G401 (cell line): ENCODE data around the gene NPIPA5. TPM values are rescaled to one million over a fixed set of nuclear protein-coding genes. Genes with fewer than 3 reads are reported as not detected.
"Not testable (repeated sequence)": the region's sequence is repeated elsewhere in the genome, so short reads cannot be mapped to it uniquely, and the experiment has no call there.

Experiments
- DNase-seq: peaks from one replicate; pipeline ENCODE4 v3.0.0-alpha.2; 2015; ENCODE audit warnings: low spot score
- in situ Hi-C: cut with HindIII; loops from 2 replicates; pipeline ENCODE4 v1.10.0; 2016; ENCODE audit warnings: low sequenced_read_pairs, mixed read lengths
- total RNA-seq: library from RNA; depleted of rRNA; stranded (reverse); fragments of >200 nt; shearing (Covaris generic); gene quantifications from 2 replicates; pipeline ENCODE4 v1.2.3, GENCODE V29; 2014; rRNA removed

NPIPA5 gene
- total RNA-seq = 4.9 and 7.2 TPM in 2 replicates

GRCh38 chr16:15378194-15378593 is at the start of gene NPIPA5:
Gene NPIPA5 (minus strand): TSS chr16:15378294. CDS start chr16:15378294, 0 bp downstream.
- DNase-seq, in situ Hi-C loops: not testable (repeated sequence)

- peak; percentile 67 for DNase-seq
- in situ Hi-C loops = no loop called here
Observed at GRCh38 chr16:15427648-15428239, 49.6 kb upstream of the NPIPA5 start.

GRCh38 chr16:15426796-15427195 is 48.7 kb upstream of the NPIPA5 start:
- no peak for DNase-seq
- in situ Hi-C loops = no loop called here

GRCh38 chr16:15425861-15426260 is 47.8 kb upstream of the NPIPA5 start:
- DNase-seq = no peak
- in situ Hi-C loops = no loop called here

- in situ Hi-C loops = no loop called here
- DNase-seq = no peak
Observed at GRCh38 chr16:15422222-15422621, 44.1 kb upstream of the NPIPA5 start.

- in situ Hi-C loops, DNase-seq: not testable (repeated sequence)
Observed at GRCh38 chr16:15421696-15422095, 43.6 kb upstream of the NPIPA5 start.

- in situ Hi-C loops = no loop called here
- DNase-seq = no peak
Observed at GRCh38 chr16:15418206-15418605, 40.1 kb upstream of the NPIPA5 start.

- no peak for DNase-seq
- in situ Hi-C loops = no loop called here
Observed at GRCh38 chr16:15417197-15417596, 39.1 kb upstream of the NPIPA5 start.

GRCh38 chr16:15415511-15415985 is 37.5 kb upstream of the NPIPA5 start:
- no peak for DNase-seq
- in situ Hi-C loops = no loop called here

- DNase-seq, in situ Hi-C loops: not testable (repeated sequence)
Observed at GRCh38 chr16:15409476-15409875, 31.4 kb upstream of the NPIPA5 start.

GRCh38 chr16:15407756-15408155 is 29.7 kb upstream of the NPIPA5 start:
- in situ Hi-C loops = not testable (repeated sequence)

GRCh38 chr16:15404792-15405191 is 26.7 kb upstream of the NPIPA5 start:
- DNase-seq = no peak
- in situ Hi-C loops = no loop called here

More at GRCh38 chr16:15407756-15408155, 29.7 kb upstream of the NPIPA5 start:
- not testable (repeated sequence) for DNase-seq

- in situ Hi-C loops, DNase-seq: not testable (repeated sequence)
Observed at GRCh38 chr16:15404091-15404490, 26.0 kb upstream of the NPIPA5 start.

GRCh38 chr16:15403392-15403995 is 25.4 kb upstream of the NPIPA5 start:
- in situ Hi-C loops = no loop called here

GRCh38 chr16:15401972-15402371 is 23.9 kb upstream of the NPIPA5 start:
- in situ Hi-C loops = no loop called here
- no peak for DNase-seq

More at GRCh38 chr16:15403392-15403995, 25.4 kb upstream of the NPIPA5 start:
- DNase-seq = no peak

GRCh38 chr16:15400314-15400713 is 22.2 kb upstream of the NPIPA5 start:
- in situ Hi-C loops, DNase-seq: not testable (repeated sequence)

- no peak for DNase-seq
Observed at GRCh38 chr16:15399317-15399716, 21.2 kb upstream of the NPIPA5 start.

GRCh38 chr16:15398618-15399316 is 20.7 kb upstream of the NPIPA5 start:
- no peak for DNase-seq
- in situ Hi-C loops = no loop called here

More at GRCh38 chr16:15399317-15399716, 21.2 kb upstream of the NPIPA5 start:
- in situ Hi-C loops = no loop called here

GRCh38 chr16:15396948-15397594 is 19.0 kb upstream of the NPIPA5 start:
- DNase-seq = no peak
- in situ Hi-C loops = no loop called here

- DNase-seq, in situ Hi-C loops: not testable (repeated sequence)
Observed at GRCh38 chr16:15396509-15396829, 18.4 kb upstream of the NPIPA5 start.
